ENCODE measurements around the gene LRCH4. TPM values are rescaled to one million over a fixed set of nuclear protein-coding genes. Genes with fewer than 3 reads are reported as not detected.

Gene LRCH4
- total and polyA plus RNA-seq, 2 of the 8 experiments (the other 6 are each of a cell fraction or from before 2014, with no cell fraction given): 15.5 to 36.6 TPM

DNA sequence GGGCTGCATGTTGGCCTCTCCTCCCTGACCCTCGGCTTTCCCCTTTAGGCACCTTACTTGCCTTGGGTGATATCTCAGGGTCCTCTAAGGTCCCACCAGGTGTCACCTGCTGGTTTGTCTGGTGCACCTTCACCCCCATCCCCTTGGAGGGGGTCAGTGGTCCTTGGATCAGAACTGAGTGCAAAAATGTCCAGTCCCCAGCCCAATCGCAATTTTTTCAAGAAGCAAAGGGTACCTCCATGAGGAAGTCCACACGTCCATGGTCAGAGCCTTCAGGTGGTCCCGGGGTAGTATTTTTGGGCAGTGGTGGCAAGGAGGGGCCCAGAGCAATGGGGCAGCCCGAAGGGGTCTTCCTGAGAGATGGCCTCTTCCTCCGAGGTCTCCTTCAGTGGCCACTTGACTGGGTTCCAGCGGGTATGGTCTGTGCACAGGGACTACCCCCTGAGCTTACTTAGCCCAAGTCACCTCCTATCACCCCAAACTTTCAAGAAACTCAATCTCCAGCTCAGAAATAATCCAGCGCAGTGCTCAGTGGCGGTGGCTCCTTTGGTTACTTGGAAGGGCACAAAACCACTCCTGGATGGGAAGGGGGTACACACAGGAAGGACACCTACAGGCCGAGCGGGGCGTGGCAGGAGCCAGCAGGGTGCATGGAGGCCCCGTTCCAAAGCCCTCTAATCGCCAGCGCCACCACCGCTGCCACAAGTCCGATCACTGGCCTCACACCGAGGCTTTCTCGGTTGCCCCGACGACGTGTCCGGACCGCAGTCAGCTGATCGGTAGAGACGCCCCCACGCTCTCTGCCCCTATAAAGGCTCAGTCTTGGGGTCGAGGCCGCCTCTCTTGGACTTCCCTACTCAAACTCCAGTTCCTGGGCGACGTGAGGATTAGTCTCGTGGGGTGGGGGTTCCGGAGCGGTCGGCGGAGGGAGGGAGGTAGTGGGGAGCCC is 16.8 kb downstream of the LRCH4 start (continued):
- TF ChIP-seq USF2 (IDR thresholded peaks at IDR 0.05; ENCODE audit: low read length) (peak; percentile 57), SUZ12 (IDR thresholded peaks at IDR 0.05; ENCODE audit: low read length) (no peak), RAD21 (IDR thresholded peaks at IDR 0.05 in 1 of 2, conservative IDR thresholded peaks at IDR 0.05 in 1 of 2; ENCODE audit: low read depth in 2 of 2, low read length in 2 of 2) (peak; percentile 34 to 39; a peak in 3 of 4 replicates), GABPA (IDR thresholded peaks at IDR 0.05; ENCODE audit: borderline replicate concordance, insufficient read depth, low read length) (peak; percentile 46; the same call in 1 of the 2 replicates), SP4 (IDR thresholded peaks at IDR 0.05; ENCODE audit: low read length) (no peak), FOSL1 (IDR thresholded peaks at IDR 0.05; ENCODE audit: insufficient read depth, low read depth, low read length) (no peak), MAX (IDR thresholded peaks at IDR 0.05) (peak; percentile 66), GTF2F1 (IDR thresholded peaks at IDR 0.05; ENCODE audit: borderline replicate concordance, low read depth, low read length) (peak; percentile 27; the same call in 1 of the 2 replicates), POLR2AphosphoS5 (IDR thresholded peaks at IDR 0.05; ENCODE audit: low read depth, low read length) (peak; percentile 73), SIRT6 (IDR thresholded peaks at IDR 0.05; ENCODE audit: low read length) (no peak), TAF1 (IDR thresholded peaks at IDR 0.05; ENCODE audit: low read depth, low read length) (0 out of 2 replicates have a peak, but pooled peaks have one; percentile 58), SIN3A (conservative IDR thresholded peaks at IDR 0.05 in 1 of 2, IDR thresholded peaks at IDR 0.05 in 1 of 2; ENCODE audit: low read depth in 1 of 2, low read length in 2 of 2) (peak; percentile 78 to 95; a peak in 2 of 4 replicates), RBBP5 (IDR thresholded peaks at IDR 0.05; ENCODE audit: borderline replicate concordance, low read depth, low read length) (no peak), SIX5 (IDR thresholded peaks at IDR 0.05; ENCODE audit: low read depth, low read length) (no peak), SRF (IDR thresholded peaks at IDR 0.05; ENCODE audit: low read depth, low read length) (no peak), POLR2A (IDR thresholded peaks at IDR 0.05; ENCODE audit: control extremely low read depth in 1 of 2, low read depth in 2 of 2, low read length in 2 of 2) (peak in 1 of 2 experiments; percentile 85; a peak in 2 of 3 replicates), SAP30 (IDR thresholded peaks at IDR 0.05; ENCODE audit: insufficient read depth, insufficient replicate concordance, low read length) (peak; percentile 77)
- TF ChIP-seq, protein P1, sequence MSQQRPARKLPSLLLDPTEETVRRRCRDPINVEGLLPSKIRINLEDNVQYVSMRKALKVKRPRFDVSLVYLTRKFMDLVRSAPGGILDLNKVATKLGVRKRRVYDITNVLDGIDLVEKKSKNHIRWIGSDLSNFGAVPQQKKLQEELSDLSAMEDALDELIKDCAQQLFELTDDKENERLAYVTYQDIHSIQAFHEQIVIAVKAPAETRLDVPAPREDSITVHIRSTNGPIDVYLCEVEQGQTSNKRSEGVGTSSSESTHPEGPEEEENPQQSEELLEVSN (IDR thresholded peaks at IDR 0.05): peak; percentile 33

Data from H1 (cell line).